Muscle of leg (tissue), 11 donors: ENCODE measurements around the gene BCL2L11. TPM values are rescaled to one million over a fixed set of nuclear protein-coding genes. Genes with fewer than 3 reads are reported as not detected.

Experiments
- DNase-seq: peaks from one replicate; pipeline ENCODE4 v3.0.0; 2013
- H3K27ac ChIP-seq: one replicate; pipeline ENCODE4 v1.5.1; 2013; ENCODE audit warnings: mild to moderate bottlenecking, low read length, control low read depth
- H3K27me3 ChIP-seq: one replicate; pipeline ENCODE4 v1.6.1; 2013; ENCODE audit warnings: low read length; ENCODE audit not compliant: control insufficient read depth, insufficient read depth
- H3K36me3 ChIP-seq: one replicate; pipeline ENCODE4 v1.6.1; 2013; ENCODE audit warnings: low read length; ENCODE audit not compliant: control insufficient read depth, insufficient read depth
- H3K4me1 ChIP-seq: one replicate; pipeline ENCODE4 v1.6.1; 2013; ENCODE audit warnings: low read length; ENCODE audit not compliant: control insufficient read depth, insufficient read depth
- H3K4me3 ChIP-seq: one replicate; pipeline ENCODE4 v1.5.1; 2013; ENCODE audit warnings: low read length, control low read depth
- H3K9me3 ChIP-seq: replicated peaks from 2 replicates; pipeline ENCODE4 v1.6.1; 2013; ENCODE audit warnings: low read depth, low read length; ENCODE audit not compliant: control insufficient read depth
- WGBS: methylation state at CpG from one replicate; pipeline ENCODE4 v1.1.5; 2013; ENCODE audit warnings: missing lambda C conversion rate; ENCODE audit not compliant: insufficient coverage; 5-methylcytosine and 5-hydroxymethylcytosine counted together
- polyA plus RNA-seq, 8 donors: library from polyadenylated mRNA; unstranded; fragments of 120-200 nt; gene quantifications; one replicate each; pipeline versions ENCODE4 v1.2.1 to v1.2.3, GENCODE V29; 2013; ENCODE audit warnings: inconsistent platforms in 1 of 8, low replicate concordance in 1 of 8; ENCODE audit not compliant: insufficient read length in 8 of 8, insufficient read depth in 1 of 8
- total RNA-seq: library from RNA; stranded (reverse); fragments of 120-200 nt; gene quantifications from one replicate; pipeline ENCODE4 v1.2.4, GENCODE V29; 2013

BCL2L11 gene
- total and polyA plus RNA-seq, 9 donors: 5.9 to 9.6 (median 6.9) TPM

- no peak overlapping the region for H3K27ac ChIP-seq
- 94% methylated on average over 3 of the region's 3 CpGs for WGBS
- H3K27me3 ChIP-seq: peaks cover 2% of the 10 kb centered on the region
- no peaks in the 10 kb centered on the region for H3K9me3 ChIP-seq
- no peak overlapping the region for H3K4me3 ChIP-seq
- DNase-seq: no peak
- no peaks in the 10 kb centered on the region for H3K4me1 ChIP-seq
- H3K36me3 ChIP-seq: no peaks in the 10 kb centered on the region
These were observed 68.0 kb downstream of the BCL2L11 start for GRCh38 chr2:111188681-111189080.

GRCh38 chr2:111189106-111189505 is 68.4 kb downstream of the BCL2L11 start:
- no CpG with 5 or more reads among the region's 2 CpGs for WGBS
- H3K36me3 ChIP-seq: no peaks in the 10 kb centered on the region
- no peak overlapping the region for H3K27ac ChIP-seq
- H3K27me3 ChIP-seq: peaks cover 2% of the 10 kb centered on the region
- no peak overlapping the region for H3K4me3 ChIP-seq
- H3K9me3 ChIP-seq: no peaks in the 10 kb centered on the region
- no peaks in the 10 kb centered on the region for H3K4me1 ChIP-seq
- no peak for DNase-seq

- no peaks in the 10 kb centered on the region for H3K9me3 ChIP-seq
- no peaks in the 10 kb centered on the region for H3K36me3 ChIP-seq
- no peak for DNase-seq
- no peaks in the 10 kb centered on the region for H3K4me1 ChIP-seq
- no peak overlapping the region for H3K27ac ChIP-seq
- no peak overlapping the region for H3K4me3 ChIP-seq
- H3K27me3 ChIP-seq: no peaks in the 10 kb centered on the region
- WGBS: 77% methylated on average over 4 of the region's 7 CpGs
These were observed 70.3 kb downstream of the BCL2L11 start for GRCh38 chr2:111190816-111191540.

DNA sequence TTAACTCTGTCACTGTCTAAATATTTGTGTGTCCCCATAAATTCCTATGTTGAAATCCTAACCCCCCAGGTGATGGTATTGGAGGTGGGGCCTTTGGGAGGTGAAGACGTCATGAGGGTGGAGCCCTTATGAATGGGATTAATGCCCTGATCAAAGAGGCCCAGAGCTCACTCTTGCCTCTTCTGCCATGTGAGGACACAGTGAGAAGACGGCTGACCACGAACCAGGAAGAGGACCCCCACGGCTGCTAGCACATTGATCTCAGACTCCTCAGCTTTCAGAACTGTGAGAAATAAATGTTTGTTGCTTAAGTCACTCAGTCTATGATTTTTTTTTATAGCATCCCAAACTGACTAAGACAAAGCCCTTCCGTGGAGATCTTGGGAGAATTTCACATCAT is 71.2 kb downstream of the BCL2L11 start:
- H3K27me3 ChIP-seq: no peaks in the 10 kb centered on the region
- no CpG with 5 or more reads among the region's 5 CpGs for WGBS

DNA sequence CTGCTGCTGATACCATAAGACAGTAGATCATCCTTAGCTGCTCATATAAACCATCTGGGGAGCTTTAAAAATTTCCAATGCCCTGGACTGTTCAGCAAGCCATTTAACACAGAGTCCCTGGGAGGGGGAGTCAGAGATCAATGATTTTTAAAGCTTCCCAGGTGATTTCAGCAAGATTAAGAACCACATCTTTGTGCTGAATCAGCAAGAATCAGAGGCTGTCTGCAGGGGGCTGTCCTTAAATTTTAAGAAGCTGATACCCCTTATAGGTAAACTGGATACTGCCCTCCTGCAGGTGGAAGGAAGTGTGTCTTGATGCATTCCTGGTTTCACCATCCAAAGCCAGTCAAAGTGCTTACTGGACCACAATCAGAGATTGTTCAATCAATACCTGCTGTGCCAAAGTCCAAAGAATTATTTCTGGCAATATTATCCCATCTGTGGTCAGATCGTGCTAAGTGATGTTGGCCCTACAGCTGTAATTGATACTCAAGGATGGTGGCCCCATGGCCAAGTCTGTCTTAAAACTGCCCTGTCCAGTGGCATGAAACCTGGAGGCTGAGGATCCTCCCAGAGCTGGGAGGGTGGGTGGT is 72.2 kb downstream of the BCL2L11 start:
- no peak overlapping the region for H3K27ac ChIP-seq
- WGBS: no CpG with 5 or more reads among the region's 1 CpG
- no peaks in the 10 kb centered on the region for H3K27me3 ChIP-seq

More for the DNA sequence above, 71.2 kb downstream of the BCL2L11 start:
- no peak for DNase-seq
- Histone ChIP-seq H3K9me3 (no peaks in the 10 kb centered on the region), H3K36me3 (no peaks in the 10 kb centered on the region), H3K4me3 (no peak overlapping the region), H3K4me1 (no peaks in the 10 kb centered on the region), H3K27ac (no peak overlapping the region)

DNA sequence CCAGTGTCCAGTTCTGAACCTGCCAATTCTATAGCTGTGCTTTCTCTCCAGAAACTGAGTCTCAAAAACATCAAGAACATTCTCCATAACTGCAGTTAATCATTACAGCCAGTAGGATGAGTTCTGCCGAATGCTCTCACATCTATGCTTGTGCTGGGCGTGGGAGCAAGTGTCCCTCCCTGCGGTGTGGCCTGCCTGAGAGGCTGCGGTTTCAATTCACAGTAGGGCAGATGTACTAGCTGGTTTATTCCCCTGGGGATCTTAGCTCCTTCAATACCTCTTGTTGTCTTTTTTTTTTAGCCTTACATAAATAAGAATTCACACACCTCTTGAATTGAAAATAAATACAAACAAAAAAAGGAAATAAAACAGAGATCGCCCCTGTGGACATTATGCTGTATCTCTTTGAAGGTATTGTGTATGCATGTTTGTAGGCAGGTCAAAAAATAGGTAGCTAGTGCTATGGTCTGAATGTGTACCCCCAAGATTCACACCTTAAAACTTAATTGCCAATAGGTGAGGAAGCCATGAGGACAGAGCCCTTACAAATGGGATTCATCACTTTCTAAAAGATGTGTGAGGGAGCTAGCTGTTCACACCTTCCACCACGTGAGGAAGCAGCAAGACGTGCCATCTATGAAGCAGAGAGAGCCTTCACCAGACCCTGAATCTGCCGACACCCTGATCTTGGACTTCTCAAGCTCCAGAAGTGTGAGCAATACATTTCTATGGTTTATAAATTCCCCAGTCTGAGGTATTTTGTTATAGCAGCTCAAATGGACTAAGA is 74.3 kb downstream of the BCL2L11 start:
- H3K36me3 ChIP-seq: no peaks in the 10 kb centered on the region
- H3K9me3 ChIP-seq: no peaks in the 10 kb centered on the region
- 60% methylated on average over 3 of the region's 8 CpGs for WGBS
- H3K27me3 ChIP-seq: no peaks in the 10 kb centered on the region
- no peak overlapping the region for H3K27ac ChIP-seq
- H3K4me3 ChIP-seq: no peak overlapping the region
- H3K4me1 ChIP-seq: no peaks in the 10 kb centered on the region
- no peak for DNase-seq

More for the DNA sequence above, 72.2 kb downstream of the BCL2L11 start:
- no peak for DNase-seq
- Histone ChIP-seq H3K4me1 (no peaks in the 10 kb centered on the region), H3K4me3 (no peak overlapping the region), H3K9me3 (no peaks in the 10 kb centered on the region), H3K36me3 (no peaks in the 10 kb centered on the region)

- Histone ChIP-seq H3K4me1 (no peaks in the 10 kb centered on the region), H3K9me3 (no peaks in the 10 kb centered on the region), H3K27ac (no peak overlapping the region), H3K4me3 (no peak overlapping the region), H3K27me3 (no peaks in the 10 kb centered on the region), H3K36me3 (no peaks in the 10 kb centered on the region)
- WGBS: 87% methylated on average over 7 of the region's 7 CpGs
- no peak for DNase-seq
These were observed 75.7 kb downstream of the BCL2L11 start for GRCh38 chr2:111196435-111196834.

DNA sequence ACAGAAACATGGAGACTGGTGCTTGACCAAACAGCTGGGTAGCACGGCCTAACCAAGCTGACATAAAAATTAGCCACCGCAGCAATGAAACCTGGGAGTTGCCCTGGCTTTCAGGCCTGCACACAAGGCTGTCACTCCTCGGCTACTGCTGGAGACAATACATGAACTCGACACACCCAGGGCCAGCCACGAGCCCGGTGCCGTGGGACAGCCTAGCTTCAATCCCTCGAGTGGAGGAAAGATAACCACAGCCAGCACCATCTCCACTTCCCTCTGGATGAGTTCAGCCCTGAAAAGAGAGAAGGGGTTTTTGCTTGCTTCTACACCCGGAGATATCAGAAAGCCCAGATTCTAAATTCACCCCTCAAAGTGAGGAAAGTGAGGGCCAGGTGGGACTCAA is 78.0 kb downstream of the BCL2L11 start:
- no peak for DNase-seq
- Histone ChIP-seq H3K27me3 (no peaks in the 10 kb centered on the region), H3K27ac (no peak overlapping the region), H3K4me3 (no peak overlapping the region), H3K4me1 (no peaks in the 10 kb centered on the region), H3K9me3 (no peaks in the 10 kb centered on the region), H3K36me3 (no peaks in the 10 kb centered on the region)
- 82% methylated on average over 4 of the region's 9 CpGs for WGBS

DNA sequence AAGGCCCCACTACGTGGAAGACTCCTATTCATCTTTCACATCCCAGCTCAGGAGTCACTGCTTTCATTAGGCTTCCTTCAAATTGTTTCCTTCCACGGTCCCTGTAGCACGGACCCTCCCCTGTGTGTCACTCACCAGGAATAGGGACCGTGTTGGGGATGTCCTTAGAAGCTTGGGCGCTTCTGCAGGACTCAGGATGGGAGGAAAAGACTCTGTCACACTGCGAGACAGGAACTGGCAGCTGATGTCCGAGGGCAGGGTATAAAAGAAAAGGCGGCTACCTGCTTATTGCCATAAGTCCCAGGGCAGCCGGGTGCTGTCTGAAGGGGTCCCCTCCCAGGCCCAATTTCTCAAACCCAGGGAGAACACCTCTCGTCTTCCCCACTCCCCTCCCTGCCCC is 79.1 kb downstream of the BCL2L11 start:
- Histone ChIP-seq H3K9me3 (no peaks in the 10 kb centered on the region), H3K36me3 (no peaks in the 10 kb centered on the region), H3K4me1 (no peaks in the 10 kb centered on the region), H3K27me3 (no peaks in the 10 kb centered on the region), H3K27ac (no peak overlapping the region), H3K4me3 (no peak overlapping the region)
- WGBS: 80% methylated on average over 6 of the region's 10 CpGs
- no peak for DNase-seq

- Histone ChIP-seq H3K27me3 (no peaks in the 10 kb centered on the region), H3K9me3 (no peaks in the 10 kb centered on the region), H3K4me3 (no peak overlapping the region), H3K27ac (no peak overlapping the region), H3K36me3 (no peaks in the 10 kb centered on the region), H3K4me1 (no peaks in the 10 kb centered on the region)
- WGBS: 74% methylated on average over 11 of the region's 11 CpGs
- no peak for DNase-seq
These were observed 79.7 kb downstream of the BCL2L11 start for GRCh38 chr2:111200333-111200881.
